NCI-H524 treated with DMSO at 0.1 percent for 48 hours (cell line): ENCODE data around the gene SEMA3B.
"Not testable (repeated sequence)": the region's sequence is repeated elsewhere in the genome, so short reads cannot be mapped to it uniquely, and the experiment has no call there.

Experiments
- DNase-seq: peaks from one replicate; lab custom pipeline; 2025; lab: John Stamatoyannopoulos, UW

Gene SEMA3B

GRCh38 chr3:50272911-50273688 is 4.2 kb downstream of the SEMA3B start:
- DNase-seq: no peak

GRCh38 chr3:50273689-50274065 is 4.7 kb downstream of the SEMA3B start:
- DNase-seq: no peak

GRCh38 chr3:50274371-50275104 is 5.6 kb downstream of the SEMA3B start:
- no peak for DNase-seq

GRCh38 chr3:50275141-50275995 is 6.4 kb downstream of the SEMA3B start:
- no peak for DNase-seq

- no peak for DNase-seq
Measured at GRCh38 chr3:50275996-50276761, 7.2 kb downstream of the SEMA3B start.

- DNase-seq: no peak
Measured at GRCh38 chr3:50276762-50277101, 7.8 kb downstream of the SEMA3B start.

- DNase-seq: no peak
Measured at GRCh38 chr3:50278123-50278879, 9.4 kb downstream of the SEMA3B start.

- no peak for DNase-seq
Measured at GRCh38 chr3:50278880-50279224, 9.9 kb downstream of the SEMA3B start, which contains the start of gene LSMEM2. LSMEM2 (plus strand) TSS chr3:50279087; CDS start chr3:50279114, 27 bp downstream.

- no peak for DNase-seq
Measured at GRCh38 chr3:50279255-50280016, 10.5 kb downstream of the SEMA3B start.

- not testable (repeated sequence) for DNase-seq
Measured at GRCh38 chr3:50284121-50284520, 15.2 kb downstream of the SEMA3B start.

GRCh38 chr3:50286322-50287227 is 17.6 kb downstream of the SEMA3B start:
- no peak for DNase-seq

GRCh38 chr3:50287262-50287661 is 18.3 kb downstream of the SEMA3B start:
- no peak for DNase-seq

- no peak for DNase-seq
Measured at GRCh38 chr3:50288387-50289007, 19.6 kb downstream of the SEMA3B start.

- no peak for DNase-seq
Measured at GRCh38 chr3:50289130-50289529, 20.2 kb downstream of the SEMA3B start.

GRCh38 chr3:50290161-50290641 is 21.3 kb downstream of the SEMA3B start:
- no peak for DNase-seq

GRCh38 chr3:50292159-50293078 is 23.5 kb downstream of the SEMA3B start, which contains the start of gene IFRD2:
IFRD2 (minus strand) TSS chr3:50292429; CDS start chr3:50292274, 155 bp downstream.
- peak; percentile 90 for DNase-seq

GRCh38 chr3:50293079-50293801 is 24.3 kb downstream of the SEMA3B start:
- no peak for DNase-seq
